Natural killer cell treated with Interleukin-12 subunit alpha and Interleukin-12 subunit beta and Interleukin-15 and Interleukin-18, amount 100 ng/mL, for 72 hours (primary cell): Measurements from ENCODE around the gene SUN2. TPM values are rescaled to one million over a fixed set of nuclear protein-coding genes. Genes with fewer than 3 reads are reported as not detected.

Source experiments
- ATAC-seq, 2 donors: fragments of 150-1000 bp; cut with Tn5 transposase in 1 of 2; sonication (Bioruptor Pico), chemical (Tn5 transposase) in 1 of 2; 2 replicates each; pipeline ENCODE4 v1.10.0; 2021
- DNase-seq: peaks from one replicate; pipeline ENCODE4 v3.0.0; 2022; ENCODE audit warnings: low spot score
- H3K27ac Mint-ChIP-seq, 2 donors: 1 replicate in 1 of 2; 2 replicates in 1 of 2; pipeline ENCODE4 v1.8.0; 2022; ENCODE audit warnings: mixed read lengths in 2 of 2, mild to moderate bottlenecking in 1 of 2, moderate library complexity in 1 of 2
- H3K27me3 Mint-ChIP-seq, 2 donors: 1 replicate in 1 of 2; 2 replicates in 1 of 2; pipeline ENCODE4 v1.8.0; 2022; ENCODE audit warnings: mixed read lengths in 2 of 2
- H3K36me3 Mint-ChIP-seq: one replicate; pipeline ENCODE4 v1.8.0; 2022; ENCODE audit warnings: mixed read lengths
- H3K4me1 Mint-ChIP-seq, 2 donors: 1 replicate in 1 of 2; 2 replicates in 1 of 2; pipeline ENCODE4 v1.8.0; 2022; ENCODE audit warnings: low read depth in 2 of 2, mixed read lengths in 2 of 2, mild to moderate bottlenecking in 1 of 2
- H3K4me3 Mint-ChIP-seq: one replicate; pipeline ENCODE4 v1.8.0; 2022; ENCODE audit warnings: mixed read lengths
- H3K9me3 Mint-ChIP-seq: 2 replicates; pipeline ENCODE4 v1.8.0; 2022; ENCODE audit warnings: mixed read lengths
- total RNA-seq, 2 donors: library from RNA; stranded (reverse); gene quantifications; one replicate each; pipeline ENCODE4 v1.2.3, GENCODE V29; 2022

The SUN2 gene
- total RNA-seq, 2 donors from 2014 or later = 203 to 215 TPM

GRCh38 chr22:38731703-38732161 lies 24.1 kb downstream of the SUN2 start:
- ATAC-seq = no peak
- H3K4me3 Mint-ChIP-seq = no peak overlapping the region

GRCh38 chr22:38730411-38730871 lies 25.4 kb downstream of the SUN2 start:
- Mint-ChIP-seq H3K9me3 (no peaks in the 10 kb centered on the region), H3K27me3 (no peaks in the 10 kb centered on the region), H3K4me3 (no peak overlapping the region), H3K27ac (no peak overlapping the region), H3K36me3 (peaks cover 8% of the 10 kb centered on the region), H3K4me1 (peaks cover 7 to 15% of the 10 kb centered on the region in 2 donors)
- DNase-seq (no peak), ATAC-seq (no peak)

More at GRCh38 chr22:38731703-38732161, 24.1 kb downstream of the SUN2 start:
- H3K27me3 Mint-ChIP-seq = no peaks in the 10 kb centered on the region
- DNase-seq = no peak
- H3K27ac Mint-ChIP-seq = peak overlapping the region; percentile 41 to 53
- peaks cover 7 to 23% of the 10 kb centered on the region in 2 donors for H3K4me1 Mint-ChIP-seq
- H3K9me3 Mint-ChIP-seq = no peaks in the 10 kb centered on the region
- peaks cover 7% of the 10 kb centered on the region for H3K36me3 Mint-ChIP-seq

- Mint-ChIP-seq H3K4me1 (peaks cover 11 to 16% of the 10 kb centered on the region in 2 donors), H3K27ac (no peak overlapping the region), H3K4me3 (no peak overlapping the region), H3K36me3 (peaks cover 13% of the 10 kb centered on the region), H3K27me3 (no peaks in the 10 kb centered on the region), H3K9me3 (no peaks in the 10 kb centered on the region)
- ATAC-seq (no peak), DNase-seq (no peak)
Observed at GRCh38 chr22:38729946-38730345, 25.9 kb downstream of the SUN2 start.

- ATAC-seq (no peak), DNase-seq (no peak)
- Mint-ChIP-seq H3K36me3 (peaks cover 13% of the 10 kb centered on the region), H3K27ac (no peak overlapping the region), H3K4me1 (peaks cover 13% of the 10 kb centered on the region in 2 donors), H3K27me3 (no peaks in the 10 kb centered on the region), H3K9me3 (no peaks in the 10 kb centered on the region), H3K4me3 (no peak overlapping the region)
Observed at GRCh38 chr22:38728871-38729796, 26.7 kb downstream of the SUN2 start.

GRCh38 chr22:38727530-38728451 lies 28.0 kb downstream of the SUN2 start:
- ATAC-seq = no peak
- Mint-ChIP-seq H3K9me3 (no peaks in the 10 kb centered on the region), H3K27ac (no peak overlapping the region)

GRCh38 chr22:38727123-38727522 lies 28.7 kb downstream of the SUN2 start:
- Mint-ChIP-seq H3K9me3 (no peaks in the 10 kb centered on the region), H3K27me3 (no peaks in the 10 kb centered on the region), H3K4me1 (peaks cover 9 to 13% of the 10 kb centered on the region in 2 donors), H3K4me3 (no peak overlapping the region), H3K27ac (no peak overlapping the region), H3K36me3 (peaks cover 13% of the 10 kb centered on the region)
- no peak for ATAC-seq
- DNase-seq = no peak

More at GRCh38 chr22:38727530-38728451, 28.0 kb downstream of the SUN2 start:
- Mint-ChIP-seq H3K36me3 (peaks cover 13% of the 10 kb centered on the region), H3K4me1 (peaks cover 9 to 13% of the 10 kb centered on the region in 2 donors), H3K27me3 (no peaks in the 10 kb centered on the region), H3K4me3 (no peak overlapping the region)
- DNase-seq = no peak

GRCh38 chr22:38725900-38726655 lies 29.7 kb downstream of the SUN2 start:
- no peaks in the 10 kb centered on the region for H3K9me3 Mint-ChIP-seq
- no peak overlapping the region for H3K4me3 Mint-ChIP-seq
- DNase-seq (no peak), ATAC-seq (no peak)
- H3K27ac Mint-ChIP-seq = no peak overlapping the region
- H3K27me3 Mint-ChIP-seq = no peaks in the 10 kb centered on the region
- peaks cover 13% of the 10 kb centered on the region in 2 donors for H3K4me1 Mint-ChIP-seq
- peaks cover 13% of the 10 kb centered on the region for H3K36me3 Mint-ChIP-seq

- Mint-ChIP-seq H3K4me1 (peaks cover 7 to 10% of the 10 kb centered on the region in 2 donors), H3K36me3 (peaks cover 9% of the 10 kb centered on the region), H3K9me3 (no peaks in the 10 kb centered on the region), H3K4me3 (no peak overlapping the region), H3K27ac (peak overlapping the region in 1 of 2 donors; percentile 28), H3K27me3 (no peaks in the 10 kb centered on the region)
- DNase-seq = no peak
- peak in 1 of 2 donors; percentile 46 for ATAC-seq
Observed at GRCh38 chr22:38724926-38725571, 30.7 kb downstream of the SUN2 start.

- Mint-ChIP-seq H3K27me3 (no peaks in the 10 kb centered on the region), H3K4me1 (peaks cover 6 to 10% of the 10 kb centered on the region in 2 donors), H3K4me3 (no peak overlapping the region), H3K36me3 (peaks cover 7% of the 10 kb centered on the region), H3K9me3 (no peaks in the 10 kb centered on the region), H3K27ac (no peak overlapping the region)
- no peak for DNase-seq
- ATAC-seq = no peak
Observed at GRCh38 chr22:38724176-38724575, 31.6 kb downstream of the SUN2 start.

GRCh38 chr22:38721551-38721950 lies 34.2 kb downstream of the SUN2 start:
- no peak overlapping the region for H3K27ac Mint-ChIP-seq
- peaks cover 7% of the 10 kb centered on the region for H3K36me3 Mint-ChIP-seq
- ATAC-seq = no peak
- H3K4me3 Mint-ChIP-seq = no peak overlapping the region
- no peak for DNase-seq
- no peaks in the 10 kb centered on the region for H3K9me3 Mint-ChIP-seq
- H3K27me3 Mint-ChIP-seq = no peaks in the 10 kb centered on the region
- peaks cover 6 to 10% of the 10 kb centered on the region in 2 donors for H3K4me1 Mint-ChIP-seq

GRCh38 chr22:38720350-38720749 lies 35.4 kb downstream of the SUN2 start:
- H3K36me3 Mint-ChIP-seq = peaks cover 4% of the 10 kb centered on the region
- ATAC-seq (no peak), DNase-seq (no peak)
- peaks cover 7 to 10% of the 10 kb centered on the region in 2 donors for H3K4me1 Mint-ChIP-seq
- no peak overlapping the region for H3K27ac Mint-ChIP-seq
- no peak overlapping the region for H3K4me3 Mint-ChIP-seq
- no peaks in the 10 kb centered on the region for H3K27me3 Mint-ChIP-seq
- no peaks in the 10 kb centered on the region for H3K9me3 Mint-ChIP-seq

- ATAC-seq = no peak
- H3K27me3 Mint-ChIP-seq = no peaks in the 10 kb centered on the region
- H3K4me3 Mint-ChIP-seq = no peak overlapping the region
- peaks cover 14 to 16% of the 10 kb centered on the region in 2 donors for H3K4me1 Mint-ChIP-seq
- H3K27ac Mint-ChIP-seq = no peak overlapping the region
- no peaks in the 10 kb centered on the region for H3K9me3 Mint-ChIP-seq
- DNase-seq = no peak
- H3K36me3 Mint-ChIP-seq = no peaks in the 10 kb centered on the region
Observed at GRCh38 chr22:38719196-38719595, 36.6 kb downstream of the SUN2 start.
